Posterior vena cava (tissue), 2 donors: Measurements from ENCODE around the gene CLDN25. TPM values are rescaled to one million over a fixed set of nuclear protein-coding genes. Genes with fewer than 3 reads are reported as not detected.
"Not testable (repeated sequence)": the region's sequence is repeated elsewhere in the genome, so short reads cannot be mapped to it uniquely, and the experiment has no call there.

Source experiments
- DNase-seq: peaks from one replicate; pipeline ENCODE4 v3.0.0-alpha.2; 2020; ENCODE audit warnings: low spot score
- intact Hi-C, 2 donors: fragments of 100-400 bp; cut with DNase I; formaldehyde crosslinking; loops; one replicate each; pipeline versions ENCODE4 v1.14.1 to v1.14.2; 2022 to 2023
- long read RNA-seq, 2 donors: library from polyadenylated mRNA; unstranded; transcript quantifications; one replicate each; pipeline ENCODE4 v2.0.0, GENCODE V29; 2020 to 2021
- total RNA-seq, 2 donors: library from RNA; stranded (reverse); fragmentation: NEBNext Ultra II Directional; extraction: Animal tissue kit (Norgen Biotek cat#: 25700); gene quantifications; one replicate each; pipeline ENCODE4 v1.2.1, GENCODE V29; 2021
- donor health status: DM: yes; HTN: yes; CAD: no.
- donor health status: DM: yes; HTN: yes; CAD: no.

Gene CLDN25
- total RNA-seq: not detected
- long read RNA-seq, donor 1: 0 reads
- long read RNA-seq, donor 2: 0 reads

GRCh38 chr11:113779496-113779895, at the start of gene CLDN25:
Gene CLDN25 (plus strand): TSS chr11:113779796. CDS start chr11:113779796, 0 bp downstream.
- DNase-seq: no peak
- intact Hi-C loops: no loop called here

GRCh38 chr11:113730887-113731726, 48.5 kb upstream of the CLDN25 start:
- no peak for DNase-seq
- intact Hi-C loops: loop anchor here in 1 of 2 donors (5.0 kb wide), 1 partner anchor 424 kb away; no protein-coding TSS in a partner anchor

DNA sequence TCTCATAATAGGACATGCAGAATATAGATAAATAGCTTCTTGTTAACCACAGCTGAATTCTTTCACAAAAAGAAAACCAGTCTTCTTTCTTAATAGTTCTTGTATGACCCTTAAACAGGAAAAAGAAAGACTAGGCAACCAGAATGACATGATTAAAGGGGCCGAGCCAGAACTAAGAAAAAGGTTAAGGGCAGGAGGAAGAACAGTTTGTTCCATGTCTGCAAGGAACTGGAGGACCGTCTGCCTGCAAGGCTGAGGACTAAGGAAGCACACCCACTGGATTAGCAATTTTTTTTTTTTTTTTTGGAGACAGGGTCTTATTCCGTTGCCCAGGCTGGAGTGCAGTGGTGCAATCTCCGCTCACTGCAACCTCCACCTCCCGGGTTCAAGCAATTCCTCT, 47.5 kb upstream of the CLDN25 start:
- no peak for DNase-seq
- intact Hi-C loops: loop anchor here in 1 of 2 donors (5.0 kb wide), 1 partner anchor 425 kb away; no protein-coding TSS in a partner anchor

- intact Hi-C loops: no loop called here
- DNase-seq: no peak
Observed at GRCh38 chr11:113736323-113736722, 43.3 kb upstream of the CLDN25 start.

- no peak for DNase-seq
- intact Hi-C loops: no loop called here
Observed at GRCh38 chr11:113752932-113753331, 26.7 kb upstream of the CLDN25 start.

- intact Hi-C loops: no loop called here
- no peak for DNase-seq
Observed at GRCh38 chr11:113760241-113760640, 19.4 kb upstream of the CLDN25 start.

DNA sequence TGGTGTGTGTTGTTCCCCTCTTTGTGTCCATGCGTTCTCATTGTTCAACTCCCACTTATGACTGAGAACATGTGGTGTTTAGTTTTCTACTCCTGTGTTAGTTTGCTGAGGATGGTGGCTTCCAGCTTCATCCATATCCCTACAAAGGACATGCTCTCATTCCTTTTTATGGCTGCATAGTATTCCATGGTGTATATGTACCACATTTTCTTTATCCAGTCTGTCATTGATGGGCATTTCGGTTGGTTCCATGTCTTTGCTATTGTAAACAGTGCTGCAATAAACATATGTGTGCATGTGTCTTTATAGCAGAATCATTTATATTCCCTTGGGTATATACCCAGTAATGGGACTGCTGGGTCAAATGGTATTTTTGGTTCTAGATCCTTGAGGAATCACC, 16.6 kb upstream of the CLDN25 start:
- intact Hi-C loops, DNase-seq: not testable (repeated sequence)

GRCh38 chr11:113764527-113765219, 14.9 kb upstream of the CLDN25 start:
- intact Hi-C loops: no loop called here
- DNase-seq: no peak

DNA sequence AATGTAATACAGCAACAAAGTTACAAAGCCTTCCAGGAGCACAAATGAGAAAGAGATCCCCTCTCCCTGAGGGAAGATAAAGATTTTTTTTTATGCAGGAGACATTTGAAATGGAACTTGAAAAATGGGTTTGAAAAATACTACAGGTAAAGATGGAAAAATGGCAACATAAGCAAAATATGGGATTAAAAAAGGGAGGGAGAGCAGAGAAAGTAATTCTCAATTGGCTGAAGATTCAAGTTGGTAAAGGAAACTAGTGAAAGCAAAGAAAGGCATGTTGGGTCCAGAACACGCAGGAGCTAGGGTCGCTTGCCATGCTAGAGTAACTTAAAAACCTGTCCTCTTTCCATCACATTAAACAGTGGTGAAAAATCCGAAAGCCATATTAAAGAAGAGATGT, 7.6 kb upstream of the CLDN25 start:
- DNase-seq: no peak
- intact Hi-C loops: no loop called here

- intact Hi-C loops: no loop called here
Observed at GRCh38 chr11:113773092-113773415, 6.5 kb upstream of the CLDN25 start.

GRCh38 chr11:113773416-113774173, 6.0 kb upstream of the CLDN25 start, which contains the start of gene ZW10:
Gene ZW10 (minus strand): TSS chr11:113773692. CDS start chr11:113773666, 26 bp downstream.
- peak; percentile 99 for DNase-seq
- intact Hi-C loops: no loop called here

More at GRCh38 chr11:113773092-113773415, 6.5 kb upstream of the CLDN25 start:
- DNase-seq: no peak

GRCh38 chr11:113774174-113774503, 5.5 kb upstream of the CLDN25 start:
- intact Hi-C loops: no loop called here
- DNase-seq: no peak

- DNase-seq: no peak
Observed at GRCh38 chr11:113778111-113778910, 1.3 kb upstream of the CLDN25 start.

DNA sequence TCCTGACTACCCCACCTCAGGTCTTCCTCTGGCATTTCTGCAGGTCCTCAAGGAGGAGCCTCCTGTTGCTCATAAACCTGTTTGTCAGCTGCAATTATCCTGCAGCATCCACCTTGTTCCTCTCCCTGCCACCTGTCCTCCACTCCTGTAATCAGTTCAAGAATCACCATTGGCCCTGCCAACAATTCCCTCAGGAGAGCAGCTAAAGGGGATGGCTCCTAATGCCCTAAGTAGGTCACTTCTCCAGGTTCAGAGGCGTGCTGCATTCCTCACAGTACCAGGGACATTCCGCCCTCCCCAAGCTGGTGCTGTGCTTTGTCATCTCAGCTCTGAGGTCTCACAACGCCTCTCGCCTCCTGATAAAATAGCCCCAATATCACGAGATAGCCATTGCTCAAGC, 2.1 kb downstream of the CLDN25 start:
- intact Hi-C loops: no loop called here
- DNase-seq: no peak

More at GRCh38 chr11:113778111-113778910, 1.3 kb upstream of the CLDN25 start:
- intact Hi-C loops: no loop called here

GRCh38 chr11:113782134-113782533, 2.5 kb downstream of the CLDN25 start:
- intact Hi-C loops: no loop called here
- DNase-seq: no peak

DNA sequence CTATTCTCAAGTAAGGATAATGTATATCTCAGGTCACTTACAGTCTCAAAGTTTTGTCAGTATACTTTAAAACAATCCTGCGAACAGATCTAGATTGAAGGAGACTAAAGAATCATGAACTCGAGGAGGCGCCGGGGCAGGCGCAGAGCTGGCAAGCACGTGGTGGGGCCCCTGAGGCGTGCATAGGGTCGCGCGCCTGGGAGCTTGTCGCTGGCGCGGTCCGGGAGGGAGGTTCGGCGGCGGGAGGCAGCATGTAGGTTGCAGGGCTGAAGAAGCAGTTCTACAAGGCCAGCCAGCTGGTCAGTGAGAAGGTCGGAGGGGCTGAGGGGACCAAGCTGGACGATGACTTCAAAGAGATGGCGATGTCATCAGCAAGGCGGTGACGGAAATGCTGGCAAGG, 9.4 kb downstream of the CLDN25 start:
- intact Hi-C loops, DNase-seq: not testable (repeated sequence)

- intact Hi-C loops: no loop called here
- DNase-seq: no peak
Observed at GRCh38 chr11:113789675-113790320, 10.2 kb downstream of the CLDN25 start.

DNA sequence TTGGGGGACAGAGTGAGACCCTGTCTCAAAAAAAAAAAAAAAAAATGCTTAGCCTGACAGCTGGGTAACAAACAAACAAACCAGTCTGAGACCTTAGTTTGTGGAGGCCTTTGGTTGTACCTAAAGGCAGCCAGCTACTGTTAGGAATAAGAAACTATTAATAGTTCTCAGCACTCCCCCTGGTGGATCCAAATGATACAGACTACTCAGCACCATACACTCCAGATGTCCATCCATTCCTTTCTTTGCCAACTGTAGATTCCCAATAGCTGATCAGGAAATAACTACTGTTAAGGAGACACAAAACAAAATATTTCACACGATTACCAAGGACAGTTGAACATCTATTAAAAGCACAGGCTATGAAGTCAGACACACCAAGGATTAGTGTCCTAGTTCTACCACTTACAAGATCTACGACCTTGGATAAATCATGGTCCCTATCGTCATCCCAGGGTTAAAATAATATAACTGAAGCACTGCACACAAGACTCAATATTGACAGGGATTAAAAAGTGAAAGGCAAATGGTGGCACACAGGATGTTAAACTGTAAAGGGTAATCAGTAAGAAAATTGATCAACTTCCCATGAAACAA, 17.2 kb downstream of the CLDN25 start:
- DNase-seq: no peak
- intact Hi-C loops: no loop called here
